HTERT RPE-1 (cell line): ENCODE measurements around the gene NR3C2.

ENCODE experiments used
- in situ Hi-C: fragments of 300-500 bp; cut with MboI; formaldehyde crosslinking; loops from 4 replicates; pipeline ENCODE4 v1.14.3; 2020; ENCODE audit warnings: low sequenced_read_pairs

NR3C2 gene

DNA sequence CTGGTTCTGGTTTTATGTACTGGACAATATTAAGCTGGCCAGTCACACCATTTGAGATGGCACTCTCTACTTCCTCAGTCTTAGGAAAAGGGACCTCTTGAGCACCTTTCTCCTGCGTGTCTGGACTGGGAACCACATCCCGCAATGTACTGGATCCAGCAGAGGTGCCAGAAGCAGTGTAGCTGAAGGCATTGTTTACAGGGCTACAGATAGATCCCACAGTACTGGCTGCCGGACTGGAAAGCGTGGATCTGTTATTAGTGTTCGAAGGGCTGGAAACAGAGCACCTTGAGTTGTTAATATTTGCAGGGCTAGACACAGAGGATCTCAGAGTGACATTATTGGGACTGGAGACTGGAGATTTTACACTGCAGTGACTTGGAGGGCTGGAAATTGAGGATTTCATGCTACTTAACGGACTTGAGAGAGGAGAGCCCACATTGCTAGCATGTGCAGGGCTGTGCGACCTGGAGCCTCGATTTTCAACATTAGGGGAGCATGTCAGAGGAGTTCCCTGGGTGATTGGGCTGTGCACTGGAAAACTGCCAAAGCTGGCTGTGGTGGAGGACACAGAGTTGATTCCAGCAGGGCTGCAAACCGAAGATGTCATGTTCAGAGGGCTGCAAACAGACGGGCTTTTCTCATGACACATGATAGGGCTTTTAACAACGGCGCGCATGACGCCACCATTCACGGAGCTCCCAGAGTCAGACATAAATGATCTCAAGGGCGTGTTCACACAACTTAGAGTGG is 6.4 kb downstream of the NR3C2 start:
- in situ Hi-C loops: no loop called here

DNA sequence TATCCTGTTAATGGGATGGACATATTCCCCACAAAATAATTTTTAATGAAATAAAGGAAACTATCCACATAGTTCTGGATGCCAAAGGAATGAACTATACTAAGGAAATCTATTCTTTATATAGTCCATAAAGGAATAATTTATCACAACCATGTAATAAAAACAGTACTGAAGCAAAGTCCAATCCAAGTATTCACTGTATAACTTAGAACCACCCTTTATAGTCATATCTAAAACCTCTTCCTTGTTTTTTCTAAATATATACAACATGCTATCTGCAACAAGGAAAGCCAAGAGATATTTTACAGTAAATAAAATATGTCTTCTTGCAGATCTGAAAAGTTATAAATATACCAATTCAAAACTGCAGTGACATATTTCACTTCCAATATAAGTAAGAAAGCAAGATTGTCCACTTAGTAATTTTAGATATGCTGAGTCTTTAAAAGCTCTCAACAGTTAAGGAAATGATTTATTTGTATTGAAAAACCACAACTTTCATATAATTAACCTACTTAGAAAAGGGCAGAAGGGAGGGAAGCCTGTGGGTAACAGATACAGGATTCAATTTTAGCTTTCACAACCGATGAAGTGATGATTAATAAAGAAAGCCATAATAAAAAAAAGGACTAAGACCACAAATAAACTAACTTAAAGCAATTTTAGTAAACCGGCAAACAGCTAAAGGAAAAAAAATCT is 8.0 kb downstream of the NR3C2 start:
- in situ Hi-C loops: no loop called here

GRCh38 chr4:148431401-148431800 is 10.8 kb downstream of the NR3C2 start:
- in situ Hi-C loops: no loop called here

- in situ Hi-C loops: no loop called here
Measured at GRCh38 chr4:148430854-148431253, 11.4 kb downstream of the NR3C2 start.

- in situ Hi-C loops: no loop called here
Measured at GRCh38 chr4:148429206-148429605, 13.0 kb downstream of the NR3C2 start.

DNA sequence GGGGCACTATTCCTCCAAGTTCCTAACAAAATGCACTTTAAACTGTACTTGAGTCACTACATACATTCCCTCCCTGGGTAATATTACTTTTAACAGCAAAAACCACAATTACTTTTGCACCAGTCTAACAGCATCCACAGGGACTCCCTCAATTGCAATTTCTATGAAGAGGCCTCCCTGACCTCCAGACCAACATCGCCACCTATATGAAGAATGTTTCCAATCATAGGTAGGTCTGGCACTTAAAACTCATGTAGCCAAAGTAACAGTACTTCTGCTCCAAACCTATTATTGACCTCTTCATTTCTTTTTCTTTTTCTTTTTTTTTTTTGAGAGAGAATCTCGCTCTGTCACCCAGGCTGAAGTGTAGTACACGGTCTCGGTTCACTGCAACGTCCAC is 15.6 kb downstream of the NR3C2 start:
- in situ Hi-C loops: no loop called here

- in situ Hi-C loops: no loop called here
Measured at GRCh38 chr4:148425327-148426110, 16.7 kb downstream of the NR3C2 start.

GRCh38 chr4:148420397-148420796 is 21.8 kb downstream of the NR3C2 start:
- in situ Hi-C loops: no loop called here

- in situ Hi-C loops: no loop called here
Measured at GRCh38 chr4:148415500-148415899, 26.7 kb downstream of the NR3C2 start.

DNA sequence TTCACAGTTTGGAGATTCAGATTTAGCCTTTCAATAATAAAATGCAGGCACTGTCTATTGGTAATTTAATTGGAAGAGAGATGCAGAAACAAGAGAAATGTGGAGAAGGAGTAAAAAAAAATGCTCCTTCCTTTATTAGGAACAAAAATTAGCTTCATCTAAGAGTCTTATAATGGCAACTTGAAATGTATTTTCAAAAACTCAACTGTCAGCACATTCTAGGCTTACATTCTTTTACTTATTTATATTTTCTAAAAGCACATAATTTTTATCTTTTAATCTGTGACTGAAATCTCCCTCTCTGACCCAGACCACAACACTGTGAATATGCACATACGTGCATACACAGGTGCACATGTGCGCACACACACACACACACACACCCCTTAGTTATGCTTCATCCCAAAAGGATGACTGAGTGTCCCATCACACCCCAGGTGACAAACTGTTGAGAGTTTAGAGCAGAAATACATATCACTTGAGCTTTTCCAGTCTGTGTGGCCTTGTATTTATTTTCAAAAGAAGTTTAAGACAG is 29.7 kb downstream of the NR3C2 start:
- in situ Hi-C loops: no loop called here

DNA sequence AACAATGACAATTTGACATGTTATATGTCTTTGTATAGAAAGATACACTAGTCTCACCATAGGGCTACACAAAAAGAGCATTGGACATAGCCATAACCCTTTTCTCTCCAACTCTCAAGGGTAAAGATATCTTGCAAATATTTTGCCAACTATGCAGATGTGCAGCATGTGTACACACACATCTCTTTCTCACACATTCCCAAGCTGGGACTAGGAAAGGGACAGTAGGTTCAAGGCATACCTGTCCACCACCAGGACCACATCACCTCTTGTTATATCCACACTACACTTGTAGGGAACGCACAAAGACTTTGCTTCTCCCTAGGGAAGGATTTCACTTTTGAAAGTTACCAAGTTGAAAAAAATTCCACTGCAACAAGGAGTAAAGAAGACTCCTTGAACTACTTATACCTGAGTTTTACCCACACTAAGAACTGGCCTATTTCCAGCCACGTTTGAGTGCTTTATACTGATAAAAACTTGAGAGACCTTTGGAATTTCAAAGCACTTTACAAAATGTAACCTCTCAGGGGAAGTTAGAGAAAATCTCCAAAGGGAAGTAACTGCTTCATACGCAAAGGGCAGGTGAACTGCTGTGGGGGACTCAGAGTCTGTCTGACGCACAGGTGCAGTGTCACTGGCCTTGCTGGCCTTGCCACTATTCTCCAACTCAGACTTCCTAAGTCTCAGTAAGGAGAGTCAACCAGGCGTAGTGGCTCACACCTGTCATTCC is 36.9 kb downstream of the NR3C2 start:
- in situ Hi-C loops: no loop called here

DNA sequence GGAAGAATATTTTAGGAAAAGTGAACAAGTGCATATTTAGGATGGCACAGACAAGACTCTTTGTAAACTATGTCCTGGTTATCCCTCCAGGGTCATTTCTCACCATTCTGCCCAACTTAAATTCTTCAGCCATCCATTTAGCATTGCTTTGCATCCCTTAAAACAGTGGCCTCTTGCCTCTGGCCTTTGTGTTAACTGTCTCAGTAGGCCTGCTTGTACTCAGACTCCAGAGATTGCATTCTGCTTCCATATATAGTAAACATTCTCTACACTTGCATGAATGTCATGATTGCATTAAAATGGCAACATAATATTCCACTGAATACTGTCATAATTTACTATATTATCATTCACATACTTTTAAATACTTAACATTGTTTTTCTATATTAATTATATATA is 43.2 kb downstream of the NR3C2 start:
- in situ Hi-C loops: no loop called here

DNA sequence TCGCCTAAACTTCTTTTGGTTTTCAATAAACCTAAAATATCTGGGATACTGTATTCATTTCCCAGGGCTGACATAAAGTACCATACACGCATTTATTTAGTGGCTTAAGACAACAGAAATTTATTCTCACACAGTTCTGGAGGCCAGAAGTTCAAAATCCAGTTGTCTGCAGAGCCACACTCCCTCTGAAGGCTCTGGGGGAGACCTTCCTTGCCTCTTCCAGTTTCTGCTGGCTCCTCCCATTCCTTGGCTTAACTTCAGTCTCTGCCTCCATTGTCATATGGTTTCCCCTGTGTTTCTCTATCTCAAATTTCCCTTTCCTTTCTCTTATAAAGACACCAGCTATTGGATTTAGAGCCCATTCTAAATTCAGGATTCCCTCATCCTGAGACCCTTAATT is 44.4 kb downstream of the NR3C2 start:
- in situ Hi-C loops: no loop called here

DNA sequence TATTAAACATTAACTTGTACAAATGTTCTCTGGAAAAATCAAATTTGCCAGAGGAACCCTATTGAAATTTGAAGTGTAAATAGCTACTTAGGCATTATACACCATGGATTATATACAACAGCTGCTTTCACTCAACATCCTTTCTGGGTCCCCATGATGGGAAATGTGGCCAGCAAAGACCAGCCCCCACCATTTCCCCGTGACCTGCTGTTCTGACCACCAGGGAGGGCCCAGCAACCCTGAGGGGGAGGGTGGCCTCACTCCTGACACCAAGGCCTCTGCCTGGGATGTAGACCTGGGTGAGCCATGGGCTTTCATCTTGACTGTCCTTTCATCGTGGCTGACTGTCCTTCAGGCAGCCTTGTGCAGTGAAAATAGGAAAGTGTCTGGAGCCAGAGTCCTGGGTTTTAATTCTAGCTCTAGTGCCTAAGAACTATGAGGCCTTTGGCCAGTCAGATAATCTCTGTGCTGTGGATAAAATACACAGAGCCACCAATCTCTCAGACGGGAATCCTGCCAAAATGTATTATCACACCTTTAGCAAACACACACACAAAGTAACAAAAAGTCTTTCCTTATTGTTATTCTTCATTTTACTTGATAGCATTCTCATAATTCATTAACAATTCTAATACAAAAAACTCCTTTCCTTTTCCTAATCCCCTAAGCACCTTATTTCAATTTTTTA is 45.1 kb downstream of the NR3C2 start:
- in situ Hi-C loops: no loop called here

DNA sequence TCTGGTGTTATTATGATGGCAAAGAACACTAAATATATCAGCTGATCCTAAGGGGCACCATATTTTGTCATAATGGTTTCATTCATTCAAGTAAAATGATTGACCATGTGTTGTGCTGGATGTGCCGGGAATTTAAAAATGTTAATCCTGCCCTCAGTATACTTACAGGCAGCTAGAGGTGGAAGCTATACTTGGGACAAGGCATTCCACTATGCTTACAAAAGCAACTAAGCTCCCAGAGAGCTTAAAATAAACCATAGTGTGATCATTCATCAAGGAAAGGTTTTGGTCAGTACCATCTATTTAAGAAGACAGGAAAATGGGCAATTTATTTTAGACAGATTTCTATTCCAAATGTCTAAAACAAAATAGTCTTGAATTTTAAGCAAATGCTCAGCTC is 46.4 kb downstream of the NR3C2 start:
- in situ Hi-C loops: no loop called here

DNA sequence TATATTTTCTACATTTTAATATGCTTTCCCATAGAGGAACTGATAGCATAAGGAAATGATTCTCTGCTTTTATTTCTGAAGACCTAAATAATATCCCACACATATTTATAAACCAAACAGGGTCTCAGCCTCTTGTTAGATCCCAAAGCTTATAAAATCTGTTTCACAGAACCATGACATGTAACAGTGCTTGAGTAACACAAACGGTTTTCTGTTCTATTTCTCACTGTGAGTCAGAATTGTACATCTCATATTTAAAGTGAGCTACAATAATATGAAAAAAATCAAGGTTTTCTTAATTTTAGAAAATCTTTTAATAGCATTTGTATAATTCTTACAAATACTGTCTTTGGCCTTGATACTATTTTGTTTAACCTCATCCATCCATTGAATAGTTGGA is 51.2 kb downstream of the NR3C2 start:
- in situ Hi-C loops: no loop called here

GRCh38 chr4:148390311-148390710 is 51.9 kb downstream of the NR3C2 start:
- in situ Hi-C loops: no loop called here

GRCh38 chr4:148380291-148380690 is 61.9 kb downstream of the NR3C2 start:
- in situ Hi-C loops: no loop called here

DNA sequence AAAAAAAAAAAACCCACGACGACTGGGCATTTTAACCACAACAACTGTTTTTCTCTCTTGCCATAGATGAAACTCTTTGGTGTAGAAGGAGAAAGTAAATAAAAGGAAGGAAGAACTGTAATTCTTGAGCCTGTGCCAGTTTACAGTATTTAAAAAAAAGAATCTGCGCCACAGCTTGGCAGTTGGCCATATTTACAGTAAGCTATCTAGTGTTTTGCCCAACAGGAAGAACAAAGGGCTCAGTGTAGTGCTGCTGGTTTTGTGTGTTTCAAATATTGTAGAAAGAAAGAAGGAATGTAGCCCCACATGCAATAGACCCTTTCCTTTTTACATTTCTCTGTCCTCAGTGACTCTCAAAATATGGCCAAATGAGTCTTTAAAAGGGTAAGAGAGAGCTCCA is 66.1 kb downstream of the NR3C2 start:
- in situ Hi-C loops: no loop called here

- in situ Hi-C loops: no loop called here
Measured at GRCh38 chr4:148375584-148375983, 66.6 kb downstream of the NR3C2 start.
